LNCAP (cell line): ENCODE data around the gene SHISAL1.

Experiments
- TF ChIP-seq, protein P1 (sequence below): fragments of 450-650 bp; IDR thresholded peaks from 2 replicates; pipeline ENCODE4 v1.5.1; 2017; ENCODE audit warnings: mild to moderate bottlenecking

Gene SHISAL1

DNA sequence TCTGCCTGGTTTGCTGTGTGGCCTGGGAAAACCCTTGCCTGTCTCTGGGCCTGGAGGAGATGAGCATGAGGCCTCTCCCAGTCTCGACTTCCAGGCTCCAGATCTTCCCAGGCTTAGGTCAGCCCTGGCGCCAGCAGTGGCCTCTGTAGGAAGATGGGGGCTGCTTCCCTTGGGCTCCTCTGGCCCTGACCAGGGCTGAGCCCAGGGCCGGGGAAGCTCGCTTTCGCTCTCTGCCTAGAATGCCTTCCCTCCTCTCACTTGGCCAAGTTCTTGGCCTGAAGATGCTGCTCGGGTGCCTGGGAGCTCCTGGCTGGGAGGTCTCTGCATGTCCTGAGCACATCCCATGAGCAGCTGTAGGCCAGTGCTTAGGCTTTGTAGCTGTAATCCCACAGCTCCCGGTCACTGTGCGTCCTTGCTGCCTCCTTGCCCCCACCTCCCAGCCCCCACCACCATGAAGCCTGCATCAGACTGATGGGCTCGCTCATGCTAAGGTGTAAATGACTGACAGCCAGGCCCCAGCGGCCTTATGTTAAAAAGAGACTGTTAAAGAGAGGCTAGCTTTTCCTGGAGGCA lies 25.5 kb downstream of the SHISAL1 start:
- TF ChIP-seq, protein P1, sequence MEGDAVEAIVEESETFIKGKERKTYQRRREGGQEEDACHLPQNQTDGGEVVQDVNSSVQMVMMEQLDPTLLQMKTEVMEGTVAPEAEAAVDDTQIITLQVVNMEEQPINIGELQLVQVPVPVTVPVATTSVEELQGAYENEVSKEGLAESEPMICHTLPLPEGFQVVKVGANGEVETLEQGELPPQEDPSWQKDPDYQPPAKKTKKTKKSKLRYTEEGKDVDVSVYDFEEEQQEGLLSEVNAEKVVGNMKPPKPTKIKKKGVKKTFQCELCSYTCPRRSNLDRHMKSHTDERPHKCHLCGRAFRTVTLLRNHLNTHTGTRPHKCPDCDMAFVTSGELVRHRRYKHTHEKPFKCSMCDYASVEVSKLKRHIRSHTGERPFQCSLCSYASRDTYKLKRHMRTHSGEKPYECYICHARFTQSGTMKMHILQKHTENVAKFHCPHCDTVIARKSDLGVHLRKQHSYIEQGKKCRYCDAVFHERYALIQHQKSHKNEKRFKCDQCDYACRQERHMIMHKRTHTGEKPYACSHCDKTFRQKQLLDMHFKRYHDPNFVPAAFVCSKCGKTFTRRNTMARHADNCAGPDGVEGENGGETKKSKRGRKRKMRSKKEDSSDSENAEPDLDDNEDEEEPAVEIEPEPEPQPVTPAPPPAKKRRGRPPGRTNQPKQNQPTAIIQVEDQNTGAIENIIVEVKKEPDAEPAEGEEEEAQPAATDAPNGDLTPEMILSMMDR: no peak

DNA sequence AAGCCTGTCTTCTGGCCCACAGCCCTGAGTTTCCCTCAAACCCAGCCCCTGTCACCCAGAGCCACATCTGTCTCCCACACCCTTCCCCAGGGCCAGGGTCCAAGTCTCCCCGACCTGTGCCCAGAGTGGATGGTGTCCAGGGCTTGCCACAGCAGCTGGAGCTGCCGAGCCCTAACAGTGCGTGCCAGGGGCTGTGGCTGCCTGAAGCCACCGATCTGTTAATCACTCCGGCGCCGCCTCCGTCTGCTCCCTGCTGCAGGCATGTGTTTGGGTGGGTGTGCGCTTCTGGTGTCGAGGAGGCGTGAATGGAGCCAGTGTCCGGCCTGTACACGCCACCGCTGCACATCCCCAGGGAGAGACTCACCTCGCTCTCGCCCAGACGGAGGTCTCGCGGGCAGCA lies 26.1 kb downstream of the SHISAL1 start:
- TF ChIP-seq, protein P1: no peak

DNA sequence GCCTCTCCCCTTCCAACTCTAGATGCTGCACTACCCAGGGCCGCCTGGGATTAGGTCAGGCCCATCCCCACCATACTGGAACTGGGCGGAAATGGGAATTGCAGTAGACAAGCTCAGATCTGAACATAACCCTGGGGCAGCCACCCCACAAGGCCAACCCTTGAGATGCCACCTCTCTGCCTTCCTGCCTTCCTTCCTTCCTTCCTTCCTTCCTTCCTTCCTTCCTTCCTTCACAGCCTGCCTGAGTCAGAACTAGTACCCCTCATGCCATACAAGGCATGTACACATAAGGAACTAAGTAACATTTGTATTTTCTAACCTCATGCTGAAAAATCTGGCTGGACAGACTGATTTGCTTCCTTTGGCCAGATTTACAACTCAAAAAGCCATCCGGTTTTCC lies 28.0 kb downstream of the SHISAL1 start:
- TF ChIP-seq, protein P1: no peak

DNA sequence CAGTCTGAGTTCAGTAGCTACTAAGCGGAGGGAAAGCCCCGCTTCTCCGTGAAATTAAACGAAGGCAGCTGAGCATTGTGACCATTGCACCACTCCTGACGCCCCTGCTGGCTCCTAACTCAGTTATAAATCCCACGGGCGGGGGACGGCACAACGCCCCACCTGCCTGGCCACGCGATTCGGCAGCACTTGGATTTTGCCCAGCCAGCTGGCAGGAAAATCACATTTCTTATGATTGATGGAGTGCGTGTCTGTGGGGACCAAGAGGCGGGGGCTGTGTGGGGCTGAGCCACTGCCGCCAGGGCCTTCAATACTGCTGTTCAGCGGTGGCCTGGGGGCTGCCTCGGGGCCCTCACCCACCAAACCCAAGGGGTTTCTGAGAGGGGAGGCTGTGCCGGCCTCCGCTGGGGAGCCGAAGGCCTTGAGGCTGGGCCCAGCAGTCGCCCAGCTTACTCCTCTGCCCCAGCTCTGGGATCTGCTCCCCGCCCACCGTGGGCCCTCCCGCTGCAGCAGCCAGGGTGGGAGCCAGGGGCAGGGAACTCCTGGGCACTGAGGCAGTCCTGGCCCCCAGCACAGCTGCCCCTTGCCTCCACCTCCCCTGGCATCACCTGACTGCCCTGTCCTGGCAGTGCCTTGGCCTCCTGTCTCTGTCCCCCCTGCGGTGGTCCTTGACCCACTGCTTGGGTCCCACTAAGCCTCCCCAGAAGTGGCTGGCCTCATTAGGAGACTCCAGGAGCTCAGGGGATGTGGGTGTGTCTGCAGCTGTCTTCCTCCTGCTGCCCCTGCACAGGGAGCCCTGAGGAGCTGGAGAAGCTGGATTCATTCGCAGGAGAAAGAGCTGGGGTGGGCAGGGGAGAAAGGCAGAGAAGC lies 30.7 kb downstream of the SHISAL1 start:
- TF ChIP-seq, protein P1: no peak

DNA sequence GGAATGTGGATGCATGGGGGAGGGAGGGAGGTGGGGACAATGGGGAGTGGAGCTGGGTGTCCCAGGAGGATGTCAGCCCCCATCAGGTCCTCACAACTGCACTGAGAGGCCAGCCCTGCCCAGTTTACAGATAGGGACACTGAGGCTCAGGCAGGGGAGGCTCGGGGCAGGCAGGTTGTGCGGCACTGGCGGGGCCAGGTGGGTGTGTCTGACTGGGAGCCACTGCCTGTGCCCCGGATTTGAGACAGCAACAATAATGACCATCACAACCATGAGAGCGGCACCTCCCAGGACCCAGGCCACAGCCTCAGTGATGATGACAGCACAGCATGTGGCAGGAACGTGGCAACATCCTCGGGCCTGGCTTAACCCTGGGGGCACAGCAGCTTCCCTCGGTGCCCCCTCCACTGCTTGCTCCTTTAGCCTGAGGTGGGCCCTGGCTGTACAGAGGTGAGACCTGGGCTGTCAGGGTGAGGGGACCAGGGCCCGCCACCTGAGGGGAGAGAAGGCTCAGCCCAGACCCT lies 32.0 kb downstream of the SHISAL1 start:
- TF ChIP-seq, protein P1: no peak

DNA sequence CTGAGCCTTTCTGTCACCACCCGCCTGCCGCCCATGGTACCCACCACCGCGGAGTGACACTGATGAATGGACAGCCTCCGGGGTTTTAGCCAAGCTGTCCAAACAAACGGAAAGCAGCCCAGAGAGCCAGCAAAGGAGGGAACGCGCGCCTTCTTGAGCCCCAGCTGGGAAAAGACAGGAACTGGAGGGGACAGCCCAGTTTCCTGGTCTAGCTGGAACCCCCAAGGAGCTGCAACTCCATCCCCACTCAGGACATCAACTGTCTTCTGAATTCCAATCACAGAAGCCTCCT lies 33.7 kb downstream of the SHISAL1 start:
- TF ChIP-seq, protein P1: no peak

DNA sequence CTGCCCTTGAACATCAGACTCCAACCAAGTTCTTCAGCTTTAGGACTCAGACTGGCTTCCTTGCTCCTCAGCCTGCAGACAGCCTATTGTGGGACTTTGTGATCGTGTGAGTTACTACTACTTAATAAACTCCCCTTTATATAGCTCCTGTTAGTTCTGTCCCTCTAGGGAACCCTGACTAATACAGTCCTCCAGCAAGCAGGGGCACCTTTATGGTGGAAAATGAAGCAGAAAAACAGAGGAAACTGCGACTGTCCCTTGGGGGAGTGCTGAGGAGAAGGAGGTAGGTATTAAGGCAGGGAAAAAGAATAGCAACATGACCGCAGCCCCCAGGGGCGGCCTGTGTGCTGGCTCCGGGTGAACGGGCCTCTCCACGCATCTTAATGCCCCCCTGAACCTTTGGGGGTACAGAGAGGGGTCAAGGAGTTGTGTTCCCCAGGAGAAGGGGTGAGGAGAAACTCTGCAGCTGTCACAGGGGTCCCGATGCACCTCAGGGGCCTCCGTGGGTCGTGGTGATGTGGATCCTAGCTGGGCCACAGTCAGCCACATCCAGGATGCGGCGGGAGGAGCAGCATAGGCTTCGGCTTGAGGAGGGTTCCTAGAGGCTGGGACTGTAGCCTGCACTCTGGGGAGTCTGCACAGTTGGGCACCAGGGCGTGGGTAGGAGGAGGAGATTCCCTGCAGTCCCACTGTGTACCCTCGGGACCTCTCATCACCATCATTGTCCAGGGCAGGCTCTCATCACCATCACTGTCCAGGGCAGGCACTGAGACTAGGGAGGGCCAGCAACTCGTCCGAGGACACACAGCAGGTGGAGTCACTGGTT lies 34.3 kb downstream of the SHISAL1 start:
- TF ChIP-seq, protein P1: no peak
